ENCODE results near the gene LAMC3.

LAMC3 gene

GRCh38 chr9:131037335-131038255, 28.6 kb downstream of the LAMC3 start:
- no peak overlapping the region for H3K4me3 ChIP-seq (ENCODE audit: low read depth, low read length)
- no peak for TF ChIP-seq CTCF (IDR thresholded peaks at IDR 0.05; ENCODE audit: low read depth, low read length, missing control alignments)
- no peak for DNase-seq (ENCODE audit: low read depth)

GRCh38 chr9:131038256-131039128, 29.5 kb downstream of the LAMC3 start:
- H3K4me3 ChIP-seq (ENCODE audit: low read depth, low read length) = no peak overlapping the region
- no peak for TF ChIP-seq CTCF (IDR thresholded peaks at IDR 0.05; ENCODE audit: low read depth, low read length, missing control alignments)
- no peak for DNase-seq (ENCODE audit: low read depth)

- DNase-seq (ENCODE audit: low read depth) = no peak
- TF ChIP-seq CTCF (IDR thresholded peaks at IDR 0.05; ENCODE audit: low read depth, low read length, missing control alignments) = no peak
- H3K4me3 ChIP-seq (ENCODE audit: low read depth, low read length) = no peak overlapping the region
Measured at GRCh38 chr9:131039129-131039954, 30.4 kb downstream of the LAMC3 start.

DNA sequence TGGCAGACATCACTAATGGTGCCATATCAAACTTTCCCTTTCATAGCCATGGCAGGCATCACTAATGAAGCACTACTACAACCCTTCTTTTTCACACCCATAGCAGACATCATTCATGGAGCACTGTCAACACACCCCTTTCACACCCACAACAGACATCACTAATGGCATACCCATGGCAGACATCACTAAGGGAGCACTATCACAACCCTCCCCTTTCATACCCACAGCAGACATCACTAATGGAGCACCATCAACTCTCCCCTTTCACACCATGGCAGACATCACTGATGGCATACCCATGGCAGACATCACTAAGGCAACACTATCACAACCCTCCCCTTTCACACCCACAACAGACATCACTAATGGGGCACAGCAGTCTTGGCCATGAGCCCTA, 33.7 kb downstream of the LAMC3 start:
- H3K4me3 ChIP-seq (ENCODE audit: low read depth, low read length) = no peak overlapping the region
- no peak for TF ChIP-seq CTCF (IDR thresholded peaks at IDR 0.05; ENCODE audit: low read depth, low read length, missing control alignments)
- no peak for DNase-seq (ENCODE audit: low read depth)

- DNase-seq (ENCODE audit: low read depth) = no peak
- no peak overlapping the region for H3K4me3 ChIP-seq (ENCODE audit: low read depth, low read length)
- TF ChIP-seq CTCF (IDR thresholded peaks at IDR 0.05; ENCODE audit: low read depth, low read length, missing control alignments) = no peak
Measured at GRCh38 chr9:131043087-131043486, 34.1 kb downstream of the LAMC3 start.

DNA sequence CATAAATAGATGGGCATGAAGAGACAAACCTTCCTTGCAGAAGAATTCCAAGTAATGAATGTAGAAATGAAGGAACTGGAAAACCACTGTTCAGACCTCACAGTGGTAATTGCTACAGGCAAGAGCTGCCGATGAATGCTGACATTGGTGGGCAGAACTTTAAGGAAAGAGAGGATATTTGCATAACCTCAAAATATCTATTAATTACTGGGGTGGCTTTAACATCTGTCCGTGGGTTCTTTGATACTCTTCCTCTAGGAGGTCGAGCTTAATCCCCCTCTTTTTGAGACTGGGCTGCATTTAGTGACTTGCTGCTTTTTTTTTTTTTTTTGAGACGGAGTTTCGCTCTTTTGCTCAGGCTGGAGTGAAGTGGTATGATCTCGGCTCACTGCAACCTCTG, 34.7 kb downstream of the LAMC3 start:
- TF ChIP-seq CTCF (IDR thresholded peaks at IDR 0.05; ENCODE audit: low read depth, low read length, missing control alignments) = no peak
- no peak for DNase-seq (ENCODE audit: low read depth)
- no peak overlapping the region for H3K4me3 ChIP-seq (ENCODE audit: low read depth, low read length)

Measured in GM12864 (cell line).